SK-N-SH (cell line): ENCODE results near the gene KASH5. TPM values are rescaled to one million over a fixed set of nuclear protein-coding genes. Genes with fewer than 3 reads are reported as not detected.

Source experiments
- CTCF ChIA-PET: fragments of 300-600, 350-600 bp; formaldehyde crosslinking; extraction: SDS; loops from one replicate; lab custom pipeline; 2021; lab: Yijun Ruan, JAX
- POLR2A ChIA-PET: fragments of 350-600 bp; sonication (Branson Sonifier 250); formaldehyde crosslinking; extraction: SDS; loops from one replicate; lab custom pipeline; 2020; ENCODE audit warnings: antibody characterized with exemption, inconsistent platforms; lab: Yijun Ruan, JAX
- DNase-seq: peaks from one replicate; pipeline ENCODE4 v3.0.0; 2012
- H2AFZ ChIP-seq: fragments of 200-600 bp; sonication (generic); 2 replicates; pipeline ENCODE4 v1.8.1; 2016; ENCODE audit warnings: antibody characterized with exemption, mild to moderate bottlenecking, low read depth
- H3F3A ChIP-seq: fragments of 200-600 bp; sonication (generic); replicated peaks from 2 replicates; pipeline ENCODE3; 2016; ENCODE audit warnings: antibody characterized with exemption, mild to moderate bottlenecking; ENCODE audit not compliant: insufficient read depth
- H3K27ac ChIP-seq, 2 experiments: fragments of 200-500 bp in 1 of 2; fragments of 200-600 bp in 1 of 2; sonication (Bioruptor generic) in 1 of 2; sonication (generic), shearing (Covaris generic) in 1 of 2; 2 replicates each; pipeline versions ENCODE4 v1.5.1 to v1.6.1; 2014 to 2016; ENCODE audit warnings: low read depth in 2 of 2, inconsistent platforms in 1 of 2, low read length in 1 of 2, mild to moderate bottlenecking in 1 of 2, mixed read lengths in 1 of 2
- H3K27me3 ChIP-seq: fragments of 200-600 bp; sonication (generic), shearing (Covaris generic); 2 replicates; pipeline ENCODE4 v1.6.1; 2016; ENCODE audit warnings: mixed run types; ENCODE audit not compliant: insufficient read depth
- H3K36me3 ChIP-seq, 2 experiments: fragments of 200-500 bp in 1 of 2; fragments of 200-600 bp in 1 of 2; sonication (Bioruptor generic) in 1 of 2; sonication (generic) in 1 of 2; replicated peaks in 1 of 2; 2 replicates each; pipeline versions ENCODE3 to v1.5.1; 2014 to 2016; ENCODE audit warnings: low read length in 1 of 2, mild to moderate bottlenecking in 1 of 2; ENCODE audit not compliant: insufficient read depth in 2 of 2, control insufficient read depth in 1 of 2
- H3K4me1 ChIP-seq, 2 experiments: fragments of 200-500 bp in 1 of 2; fragments of 200-600 bp in 1 of 2; sonication (Bioruptor generic) in 1 of 2; sonication (generic), shearing (Covaris generic) in 1 of 2; 2 replicates each; pipeline versions ENCODE4 v1.5.1 to v1.6.1; 2014 to 2016; ENCODE audit warnings: low read depth in 1 of 2, low read length in 1 of 2, mixed run types in 1 of 2; ENCODE audit not compliant: insufficient read depth in 2 of 2, control insufficient read depth in 1 of 2
- H3K4me2 ChIP-seq: fragments of 200-600 bp; sonication (generic), shearing (Covaris generic); 2 replicates; pipeline ENCODE4 v1.6.1; 2017; ENCODE audit warnings: mixed run types
- H3K4me3 ChIP-seq, 2 experiments: fragments of 200-500 bp in 1 of 2; fragments of 200-600 bp in 1 of 2; sonication (Bioruptor generic) in 1 of 2; sonication (generic), shearing (Covaris generic) in 1 of 2; 2 replicates each; pipeline versions ENCODE4 v1.5.1 to v1.8.1; 2014 to 2016; ENCODE audit warnings: low read depth in 2 of 2, inconsistent platforms in 1 of 2, low read length in 1 of 2, mild to moderate bottlenecking in 1 of 2, mixed read lengths in 1 of 2, moderate library complexity in 1 of 2
- H3K79me2 ChIP-seq: fragments of 200-600 bp; sonication (generic); 2 replicates; pipeline ENCODE4 v1.8.1; 2017; ENCODE audit warnings: mild to moderate bottlenecking; ENCODE audit not compliant: insufficient read depth
- H3K9ac ChIP-seq: fragments of 200-600 bp; sonication (generic); 2 replicates; pipeline ENCODE4 v1.6.1; 2017; ENCODE audit warnings: mixed run types
- H3K9me2 ChIP-seq: fragments of 200-600 bp; sonication (generic); 2 replicates; pipeline ENCODE4 v1.6.1; 2017; ENCODE audit warnings: mixed run types
- H3K9me3 ChIP-seq: fragments of 200-600 bp; sonication (generic); 2 replicates; pipeline ENCODE4 v1.6.1; 2017; ENCODE audit warnings: mixed run types, mild to moderate bottlenecking, moderate library complexity
- H4K20me1 ChIP-seq: fragments of 200-600 bp; sonication (generic); 2 replicates; pipeline ENCODE4 v1.6.1; 2017; ENCODE audit warnings: mild to moderate bottlenecking, mixed run types; ENCODE audit not compliant: insufficient read depth
- CHD2 ChIP-seq: fragments of 150-350 bp; IDR thresholded peaks from 2 replicates; pipeline ENCODE4 v1.6.1; 2018; ENCODE audit warnings: low read length; ENCODE audit not compliant: partially characterized antibody
- CTCF ChIP-seq: fragments of 200-600 bp; sonication (generic); IDR thresholded peaks from 2 replicates; pipeline ENCODE4 v1.6.1; 2017; ENCODE audit warnings: antibody characterized with exemption, mild to moderate bottlenecking, moderate library complexity
- EZH2phosphoT487 ChIP-seq: fragments of 200-600 bp; sonication (generic); IDR thresholded peaks from 2 replicates; pipeline ENCODE4 v1.6.1; 2017; ENCODE audit warnings: low read depth, mixed run types, mild to moderate bottlenecking, antibody characterized with exemption, moderate library complexity, borderline replicate concordance
- FOSL2 ChIP-seq: IDR thresholded peaks from 2 replicates; pipeline ENCODE4 v1.4.0; 2012; ENCODE audit warnings: low read depth, mild to moderate bottlenecking, moderate library complexity, borderline replicate concordance
- FOXM1 ChIP-seq: IDR thresholded peaks from 2 replicates; pipeline ENCODE4 v1.4.0; 2012; ENCODE audit warnings: low read depth, mild to moderate bottlenecking
- GABPA ChIP-seq: IDR thresholded peaks from 2 replicates; pipeline ENCODE4 v1.4.0; 2012; ENCODE audit warnings: low read depth, mild to moderate bottlenecking
- IRF3 ChIP-seq: fragments of 150-350 bp; IDR thresholded peaks from 2 replicates; pipeline ENCODE4 v1.6.1; 2016; ENCODE audit warnings: mild to moderate bottlenecking, low read depth, low read length
- MEF2A ChIP-seq: IDR thresholded peaks from 2 replicates; pipeline ENCODE4 v1.4.0; 2012; ENCODE audit warnings: low read depth, borderline replicate concordance
- MXI1 ChIP-seq: IDR thresholded peaks from 2 replicates; pipeline ENCODE4 v1.6.1; 2012; ENCODE audit warnings: mild to moderate bottlenecking, low read depth, low read length, improper control_type of control experiment
- PBX3 ChIP-seq: IDR thresholded peaks from 2 replicates; pipeline ENCODE4; 2012
- REST ChIP-seq: IDR thresholded peaks from 2 replicates; pipeline ENCODE4 v1.6.1; 2012; ENCODE audit warnings: mild to moderate bottlenecking, low read depth, low read length, moderate library complexity
- RXRA ChIP-seq: IDR thresholded peaks from 2 replicates; pipeline ENCODE4 v1.4.0; 2012; ENCODE audit warnings: low read depth, mild to moderate bottlenecking, borderline replicate concordance
- SMC3 ChIP-seq: IDR thresholded peaks from 2 replicates; pipeline ENCODE4 v1.6.1; 2012; ENCODE audit warnings: low read depth, low read length, improper control_type of control experiment
- YY1 ChIP-seq: IDR thresholded peaks from 2 replicates; pipeline ENCODE4 v1.4.0; 2012; ENCODE audit warnings: low read depth, mild to moderate bottlenecking
- WGBS: methylation state at CpG from one replicate; pipeline ENCODE4 v1.1.6; 2017; ENCODE audit warnings: low lambda C conversion rate; 5-methylcytosine and 5-hydroxymethylcytosine counted together
- polyA plus RNA-seq, 3 experiments: library from polyadenylated mRNA; depleted of rRNA; stranded (reverse); fragments of >200 nt; gene quantifications; 2 replicates each; pipeline ENCODE4 v1.2.3, GENCODE V29; 2012

KASH5 gene
- polyA plus RNA-seq, 1 of the 3 experiments (the other 2 are of a cell fraction), result 0.20 TPM

- H3K4me1 ChIP-seq, result peaks cover 0 to 12% of the 10 kb centered on the region in 2 experiments; a peak in 1 of 4 replicates
- CTCF ChIA-PET, result interaction anchor here (17.5 kb wide), 1 partner anchor 22 kb away, joined by 108 read pairs; no protein-coding TSS in a partner anchor
- no peak for DNase-seq
- no peak overlapping the region for H3K4me3 ChIP-seq
- no peak overlapping the region for H2AFZ ChIP-seq
- H4K20me1 ChIP-seq, result no peaks in the 10 kb centered on the region
- no peak overlapping the region for H3K9ac ChIP-seq
- peaks cover 30% of the 10 kb centered on the region for H3K27me3 ChIP-seq
- no peak for TF ChIP-seq CHD2
- TF ChIP-seq EZH2phosphoT487, result no peak
- no peak for TF ChIP-seq REST
- TF ChIP-seq MEF2A, result no peak
- TF ChIP-seq FOSL2, result no peak
- TF ChIP-seq IRF3, result no peak
- TF ChIP-seq FOXM1, result no peak
- no peak for TF ChIP-seq MXI1
- TF ChIP-seq CTCF, result no peak
- TF ChIP-seq RXRA, result no peak
- no peak for TF ChIP-seq SMC3
- no peak for TF ChIP-seq PBX3
- no peak for TF ChIP-seq YY1
- no peak for TF ChIP-seq GABPA
- TF ChIP-seq, all 33 proteins: peak for 0
- Histone ChIP-seq H3K79me2 (no peaks in the 10 kb centered on the region), H3K27ac (no peak overlapping the region), H3K36me3 (no peaks in the 10 kb centered on the region), H3K9me2 (no peaks in the 10 kb centered on the region), H3F3A (no peaks in the 10 kb centered on the region), H3K9me3 (no peaks in the 10 kb centered on the region), H3K4me2 (no peak overlapping the region)
- POLR2A ChIA-PET, result no interaction called here
- WGBS, result 67% methylated on average over 3 of the region's 3 CpGs
Measured at GRCh38 chr19:49414256-49414655, 26.2 kb downstream of the KASH5 start.
